ENCODE measurements around the gene PHLDB1. TPM values are rescaled to one million over a fixed set of nuclear protein-coding genes. Genes with fewer than 3 reads are reported as not detected.

Gene PHLDB1
- total and polyA plus RNA-seq, 2 donors (not counting 3 experiments of a cell fraction or from before 2014, with no cell fraction given): 99.7 to 183 TPM

GRCh38 chr11:118643142-118643994 lies 36.0 kb downstream of the PHLDB1 start:
- Histone ChIP-seq H3K36me3 (ENCODE audit: control insufficient read depth in 2 of 2, extremely low read depth in 1 of 2, insufficient read depth in 2 of 2, low read length in 2 of 2) (peaks cover 32 to 78% of the 10 kb centered on the region in 2 experiments), H2AFZ (ENCODE audit: low read depth, low read length) (no peak overlapping the region)
- CTCF ChIA-PET: interaction anchor here (0.9 to 1.2 kb wide), 2 partner anchors 12 to 34 kb away, joined by 3 read pairs; no protein-coding TSS in a partner anchor

More at GRCh38 chr11:118643142-118643994, 36.0 kb downstream of the PHLDB1 start:
- Histone ChIP-seq H3K9me1 (replicated peaks; ENCODE audit: control insufficient read depth, extremely low read depth, insufficient read depth, low read length) (no peaks in the 10 kb centered on the region), H3K4me3 (replicated peaks in 1 of 3; ENCODE audit: insufficient read depth in 1 of 3, low read depth in 1 of 3, low read length in 3 of 3) (no peak overlapping the region), H3K79me2 (ENCODE audit: control insufficient read depth, insufficient read depth, low read length) (peaks cover 14% of the 10 kb centered on the region), H3K4me1 (ENCODE audit: control insufficient read depth, extremely low read depth, insufficient read depth, low read length) (no peaks in the 10 kb centered on the region), H3K27me3 (ENCODE audit: control insufficient read depth in 2 of 2, insufficient read depth in 2 of 2, low read length in 2 of 2) (no peaks in the 10 kb centered on the region), H4K20me1 (replicated peaks; ENCODE audit: control insufficient read depth, extremely low read depth, insufficient read depth, low read length) (no peaks in the 10 kb centered on the region), H3K9ac (replicated peaks; ENCODE audit: extremely low read depth, insufficient read depth, low read length) (no peak overlapping the region), H3K4me2 (ENCODE audit: insufficient read depth, low read length) (no peak overlapping the region), H3K27ac (ENCODE audit: insufficient read depth, low read depth, low read length) (no peak overlapping the region), H3K9me3 (replicated peaks; ENCODE audit: control insufficient read depth, insufficient read depth, low read length) (no peaks in the 10 kb centered on the region)
- intact Hi-C loops (cut with micrococcal nuclease): no loop called here
- POLR2A ChIA-PET: no interaction called here
- no TSS peak for BruUV-seq (replicated peaks)
- DNase-seq (ENCODE audit: low read depth, low spot score): no peak
- no peak for FAIRE-seq
- dilution Hi-C loops (cut with MboI; ENCODE audit: extremely low pct_ligation_motif_present, low sequenced_read_pairs): no loop called here
- no peak for TF ChIP-seq POLR2AphosphoS5 (IDR thresholded peaks at IDR 0.05; ENCODE audit: insufficient read depth, low read depth, low read length)
- TF ChIP-seq JUN (IDR thresholded peaks at IDR 0.05; ENCODE audit: borderline replicate concordance, insufficient read depth, insufficient read length, low read depth): no peak
- TF ChIP-seq CTCF (IDR thresholded peaks at IDR 0.05; ENCODE audit: extremely low read depth in 1 of 2, insufficient read depth in 1 of 2, low read depth in 1 of 2, low read length in 2 of 2): no peak
- no peak for TF ChIP-seq EZH2 (IDR thresholded peaks at IDR 0.05; ENCODE audit: borderline replicate concordance, low read depth, low read length, severe bottlenecking)
- TF ChIP-seq GATA2 (IDR thresholded peaks at IDR 0.05; ENCODE audit: insufficient read depth, insufficient read length, low read depth, low read length): no peak
